Lower leg skin (tissue), 4 donors: ENCODE measurements around the gene GSG1L. TPM values are rescaled to one million over a fixed set of nuclear protein-coding genes. Genes with fewer than 3 reads are reported as not detected.

Experiments used
- DNase-seq, 2 donors: peaks; one replicate each; pipeline ENCODE4 v3.0.0-alpha.2; 2019; ENCODE audit warnings: low spot score in 2 of 2
- H3K4me3 ChIP-seq: fragments of 200-600 bp; sonication (generic); 2 replicates; pipeline ENCODE4 v1.5.1; 2017; ENCODE audit warnings: mild to moderate bottlenecking, low read depth; ENCODE audit not compliant: poor library complexity, severe bottlenecking
- CTCF ChIP-seq, 3 donors: fragments of 450-650 bp; IDR thresholded peaks; one replicate each; pipeline ENCODE4 v1.5.1; 2016; ENCODE audit warnings: antibody characterized with exemption in 3 of 3, mild to moderate bottlenecking in 3 of 3, moderate library complexity in 2 of 3
- POLR2A ChIP-seq, 2 donors: fragments of 450-650 bp; IDR thresholded peaks; one replicate each; pipeline ENCODE4 v1.6.1; 2016 to 2017; ENCODE audit warnings: antibody characterized with exemption in 2 of 2, mild to moderate bottlenecking in 1 of 2, moderate library complexity in 1 of 2
- WGBS, 2 donors: methylation state at CpG; one replicate each; pipeline ENCODE4 v1.1.5; 2018; 5-methylcytosine and 5-hydroxymethylcytosine counted together
- intact Hi-C: fragments of 100-400 bp; cut with DNase I; formaldehyde crosslinking; loops from one replicate; pipeline ENCODE4 v1.15.0; 2023; ENCODE audit warnings: low total_unique reads
- total RNA-seq, 4 donors: library from RNA; depleted of rRNA; stranded (reverse); fragments of >200 nt; gene quantifications; one replicate each; pipeline ENCODE4 v1.1.0, GENCODE V29; 2016

GSG1L gene
- total RNA-seq, 4 donors from 2014 or later: 0.49 to 1.1 (median 0.59) TPM; not detected in 1

GRCh38 chr16:28096983-28097899 is 33.7 kb upstream of the GSG1L start:
- 62 to 71% methylated on average over 17 of the region's 17 CpGs for whole genome bisulfite sequencing, 2 donors
- no peak for TF ChIP-seq POLR2A (IDR thresholded peaks at IDR 0.05)
- TF ChIP-seq CTCF (IDR thresholded peaks at IDR 0.05): no peak

GRCh38 chr16:28093385-28093725 is 29.8 kb upstream of the GSG1L start:
- TF ChIP-seq CTCF (IDR thresholded peaks at IDR 0.05) (no peak), POLR2A (IDR thresholded peaks at IDR 0.05) (no peak)
- no peak for DNase-seq
- intact Hi-C loops: no loop called here
- no peak overlapping the region for H3K4me3 ChIP-seq
- 78 to 81% methylated on average over 5 of the region's 5 CpGs for WGBS, 2 donors

More at GRCh38 chr16:28096983-28097899, 33.7 kb upstream of the GSG1L start:
- intact Hi-C loops: no loop called here
- peak in 1 of 2 donors; percentile 84 for DNase-seq
- H3K4me3 ChIP-seq: no peak overlapping the region

- TF ChIP-seq POLR2A (IDR thresholded peaks at IDR 0.05): no peak
- TF ChIP-seq CTCF (IDR thresholded peaks at IDR 0.05): no peak
Measured at GRCh38 chr16:28092721-28093384, 29.3 kb upstream of the GSG1L start.

DNA sequence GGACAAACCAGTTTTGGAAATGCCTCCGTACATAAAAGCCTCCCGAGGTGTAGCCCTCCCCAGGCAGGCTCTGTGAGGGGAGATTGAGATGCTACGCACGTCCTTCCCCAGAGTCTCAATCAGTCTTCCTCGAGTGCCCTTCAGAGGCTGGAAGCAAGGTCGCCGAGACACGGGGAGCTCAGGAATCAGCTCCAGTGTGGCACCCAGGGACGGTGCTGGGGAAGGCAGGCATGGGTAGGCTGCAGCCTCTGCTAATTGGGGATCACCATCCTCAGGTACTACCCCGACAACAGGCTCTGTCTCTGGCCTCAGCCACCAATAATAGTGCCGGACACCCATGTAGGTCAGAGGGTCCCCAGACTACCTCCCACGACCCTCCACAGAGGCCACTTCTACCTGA is 28.1 kb upstream of the GSG1L start:
- intact Hi-C loops: no loop called here
- no peak overlapping the region for H3K4me3 ChIP-seq
- 83% methylated on average over 12 of the region's 12 CpGs for WGBS, 2 donors
- DNase-seq: no peak
- TF ChIP-seq POLR2A (IDR thresholded peaks at IDR 0.05): no peak
- TF ChIP-seq CTCF (IDR thresholded peaks at IDR 0.05): no peak

More at GRCh38 chr16:28092721-28093384, 29.3 kb upstream of the GSG1L start:
- no peak for DNase-seq
- 45 to 60% methylated on average over 17 of the region's 17 CpGs for WGBS, 2 donors
- no peak overlapping the region for H3K4me3 ChIP-seq
- intact Hi-C loops: no loop called here

DNA sequence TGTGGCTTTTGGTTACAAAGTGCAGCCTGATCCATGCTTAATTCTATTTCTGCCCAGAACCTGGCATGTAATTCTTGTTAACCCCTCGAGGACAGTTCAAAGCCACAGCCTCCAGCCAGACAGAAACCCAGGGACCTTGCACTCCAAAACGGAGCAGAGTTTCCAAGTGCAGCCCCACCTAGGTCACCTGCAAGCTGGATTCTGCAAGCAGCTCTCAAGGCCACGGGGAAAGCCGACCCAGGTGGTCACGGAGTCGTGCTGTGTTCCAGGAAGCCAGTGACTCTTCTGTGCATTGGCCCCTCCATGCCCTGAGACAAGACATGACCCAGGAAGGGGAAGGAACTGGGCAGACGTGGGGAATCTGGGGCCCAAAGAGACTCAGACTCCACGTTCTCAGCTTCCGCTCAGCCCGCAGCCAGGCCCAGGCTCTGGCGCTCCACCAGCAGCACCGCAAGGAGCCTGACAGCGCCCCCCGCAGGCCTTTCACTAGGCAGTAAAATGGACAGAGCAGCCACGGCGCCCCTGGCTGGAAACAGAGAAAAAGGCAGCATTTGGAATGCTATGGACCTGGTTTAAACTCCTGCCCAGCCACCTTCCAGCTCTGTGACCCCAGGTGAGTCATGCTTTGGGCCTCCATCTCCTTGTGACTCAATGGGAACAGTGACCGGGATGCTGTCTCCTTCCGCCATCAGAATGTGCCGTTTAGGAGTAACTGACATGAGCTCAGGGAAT is 27.3 kb upstream of the GSG1L start:
- DNase-seq: no peak
- H3K4me3 ChIP-seq: no peak overlapping the region
- intact Hi-C loops: no loop called here
- TF ChIP-seq POLR2A (IDR thresholded peaks at IDR 0.05): no peak
- no peak for TF ChIP-seq CTCF (IDR thresholded peaks at IDR 0.05)
- 82 to 83% methylated on average over 14 to 19 of the region's 19 CpGs for WGBS, 2 donors
